Thyroid gland (tissue), 4 donors: ENCODE results near the gene GABRR3. TPM values are rescaled to one million over a fixed set of nuclear protein-coding genes. Genes with fewer than 3 reads are reported as not detected.

Source experiments
- DNase-seq, 2 donors: peaks; one replicate each; pipeline ENCODE4 v3.0.0-alpha.2; 2019
- H3K27ac ChIP-seq, 3 donors: fragments of 200-600 bp; sonication (generic); 1 replicate in 2 of 3; 2 replicates in 1 of 3; pipeline ENCODE4 v1.5.1; 2016 to 2019; ENCODE audit warnings: mild to moderate bottlenecking in 1 of 3, moderate library complexity in 1 of 3
- H3K27me3 ChIP-seq: fragments of 200-600 bp; sonication (generic); one replicate; pipeline ENCODE4 v1.5.1; 2019
- H3K36me3 ChIP-seq, 2 donors: fragments of 200-600 bp; sonication (generic); one replicate each; pipeline ENCODE4 v1.5.1; 2016 to 2019
- H3K4me1 ChIP-seq, 2 donors: fragments of 200-600 bp; sonication (generic); one replicate each; pipeline ENCODE4 v1.5.1; 2017 to 2019
- H3K4me3 ChIP-seq, 3 donors: fragments of 200-600 bp; sonication (generic); replicated peaks in 1 of 3; 1 replicate in 2 of 3; 2 replicates in 1 of 3; pipeline ENCODE4 v1.5.1; 2016; ENCODE audit warnings: mild to moderate bottlenecking in 1 of 3
- H3K9me3 ChIP-seq: fragments of 200-600 bp; sonication (generic); one replicate; pipeline ENCODE4 v1.5.1; 2017
- CTCF ChIP-seq, 6 experiments: fragments of 200-600 bp in 3 of 6; fragments of 450-650 bp in 3 of 6; sonication (generic) in 3 of 6; IDR thresholded peaks; one replicate each; pipeline ENCODE4 v1.5.1; 2016 to 2019; ENCODE audit warnings: antibody characterized with exemption in 6 of 6, mild to moderate bottlenecking in 2 of 6, inconsistent platforms in 1 of 6, moderate library complexity in 1 of 6
- POLR2A ChIP-seq, 2 donors: fragments of 450-650 bp; IDR thresholded peaks; one replicate each; pipeline ENCODE4 v1.6.1; 2017; ENCODE audit warnings: antibody characterized with exemption in 2 of 2, mild to moderate bottlenecking in 2 of 2, moderate library complexity in 1 of 2
- WGBS, 2 donors: methylation state at CpG; one replicate each; pipeline ENCODE4 v1.1.5; 2017; 5-methylcytosine and 5-hydroxymethylcytosine counted together
- intact Hi-C: fragments of 100-400 bp; cut with DNase I; formaldehyde crosslinking; loops from one replicate; pipeline ENCODE4 v1.15.1; 2023
- total RNA-seq, 4 donors: library from RNA; depleted of rRNA; stranded (reverse); fragments of >200 nt; gene quantifications; one replicate each; pipeline ENCODE4 v1.2.3, GENCODE V29; 2016

The GABRR3 gene
- total RNA-seq, 4 donors from 2014 or later = under 0.01 TPM; not detected in 3

- H3K4me1 ChIP-seq = peaks cover 12 to 20% of the 10 kb centered on the region in 2 donors
- H3K4me3 ChIP-seq = no peak overlapping the region
- intact Hi-C loops = no loop called here
- WGBS, 2 donors = 97% methylated on average over 3 of the region's 3 CpGs
- H3K27ac ChIP-seq = no peak overlapping the region
- no peaks in the 10 kb centered on the region for H3K9me3 ChIP-seq
- TF ChIP-seq POLR2A (IDR thresholded peaks at IDR 0.05) = no peak
- H3K27me3 ChIP-seq = no peaks in the 10 kb centered on the region
- DNase-seq = no peak
- H3K36me3 ChIP-seq = no peaks in the 10 kb centered on the region
Observed at GRCh38 chr3:97988784-97989568, 46.1 kb downstream of the GABRR3 start.

- Histone ChIP-seq H3K9me3 (no peaks in the 10 kb centered on the region), H3K27ac (no peak overlapping the region), H3K36me3 (no peaks in the 10 kb centered on the region), H3K4me1 (peaks cover 25 to 32% of the 10 kb centered on the region in 2 donors), H3K27me3 (no peaks in the 10 kb centered on the region), H3K4me3 (no peak overlapping the region)
- WGBS, 2 donors = 86 to 88% methylated on average over 2 of the region's 2 CpGs
- intact Hi-C loops = no loop called here
- no peak for DNase-seq
- TF ChIP-seq POLR2A (IDR thresholded peaks at IDR 0.05) (no peak), CTCF (IDR thresholded peaks at IDR 0.05) (no peak)
Observed at GRCh38 chr3:97987306-97987705, 47.8 kb downstream of the GABRR3 start.

- peaks cover 30 to 33% of the 10 kb centered on the region in 2 donors for H3K4me1 ChIP-seq
- 18 to 25% methylated on average over 2 of the region's 2 CpGs for WGBS, 2 donors
- H3K27me3 ChIP-seq = no peaks in the 10 kb centered on the region
- no peak for DNase-seq
- TF ChIP-seq POLR2A (IDR thresholded peaks at IDR 0.05) (no peak), CTCF (IDR thresholded peaks at IDR 0.05) (no peak)
- intact Hi-C loops = no loop called here
- H3K4me3 ChIP-seq = no peak overlapping the region
- H3K27ac ChIP-seq = peak overlapping the region; percentile 35 to 78 (median 71)
- H3K36me3 ChIP-seq = no peaks in the 10 kb centered on the region
- no peaks in the 10 kb centered on the region for H3K9me3 ChIP-seq
Observed at GRCh38 chr3:97983933-97984491, 51.1 kb downstream of the GABRR3 start.

GRCh38 chr3:97981886-97982285, 53.2 kb downstream of the GABRR3 start:
- no peaks in the 10 kb centered on the region for H3K36me3 ChIP-seq
- TF ChIP-seq CTCF (IDR thresholded peaks at IDR 0.05) = no peak
- no peak for TF ChIP-seq POLR2A (IDR thresholded peaks at IDR 0.05)
- H3K27ac ChIP-seq = peak overlapping the region in 1 of 3 donors; percentile 71
- intact Hi-C loops = no loop called here
- H3K4me3 ChIP-seq = no peak overlapping the region
- DNase-seq = no peak
- H3K27me3 ChIP-seq = no peaks in the 10 kb centered on the region
- H3K4me1 ChIP-seq = peaks cover 30 to 33% of the 10 kb centered on the region in 2 donors
- WGBS, 2 donors = 53 to 69% methylated on average over 3 of the region's 3 CpGs
- H3K9me3 ChIP-seq = no peaks in the 10 kb centered on the region

GRCh38 chr3:97979610-97980009, 55.5 kb downstream of the GABRR3 start:
- DNase-seq = no peak
- intact Hi-C loops = no loop called here
- WGBS, 2 donors = 93 to 97% methylated on average over 3 of the region's 3 CpGs

More at GRCh38 chr3:97979610-97980009, 55.5 kb downstream of the GABRR3 start:
- no peaks in the 10 kb centered on the region for H3K27me3 ChIP-seq
- H3K36me3 ChIP-seq = no peaks in the 10 kb centered on the region
- no peak overlapping the region for H3K27ac ChIP-seq
- no peak overlapping the region for H3K4me3 ChIP-seq
- TF ChIP-seq CTCF (IDR thresholded peaks at IDR 0.05) (no peak), POLR2A (IDR thresholded peaks at IDR 0.05) (no peak)
- H3K4me1 ChIP-seq = peaks cover 26 to 30% of the 10 kb centered on the region in 2 donors
- H3K9me3 ChIP-seq = no peaks in the 10 kb centered on the region
